OCI-LY1 (cell line): ENCODE data around the gene PIP4K2B.

ENCODE experiments used
- EZH2 ChIP-seq: fragments of 200-600 bp; sonication (generic), shearing (Covaris generic); IDR thresholded peaks from 2 replicates; pipeline ENCODE4 v1.8.0; 2017; ENCODE audit warnings: borderline replicate concordance, mixed run types, mild to moderate bottlenecking, antibody characterized with exemption, low read length, moderate library complexity, mixed read lengths
- TF ChIP-seq, protein P1 (sequence below): fragments of 200-600 bp; sonication (generic), shearing (Covaris generic); IDR thresholded peaks from 2 replicates; pipeline ENCODE4 v1.5.1; 2017; ENCODE audit warnings: mild to moderate bottlenecking, antibody characterized with exemption, low read length, moderate library complexity, mixed read lengths

DNA sequence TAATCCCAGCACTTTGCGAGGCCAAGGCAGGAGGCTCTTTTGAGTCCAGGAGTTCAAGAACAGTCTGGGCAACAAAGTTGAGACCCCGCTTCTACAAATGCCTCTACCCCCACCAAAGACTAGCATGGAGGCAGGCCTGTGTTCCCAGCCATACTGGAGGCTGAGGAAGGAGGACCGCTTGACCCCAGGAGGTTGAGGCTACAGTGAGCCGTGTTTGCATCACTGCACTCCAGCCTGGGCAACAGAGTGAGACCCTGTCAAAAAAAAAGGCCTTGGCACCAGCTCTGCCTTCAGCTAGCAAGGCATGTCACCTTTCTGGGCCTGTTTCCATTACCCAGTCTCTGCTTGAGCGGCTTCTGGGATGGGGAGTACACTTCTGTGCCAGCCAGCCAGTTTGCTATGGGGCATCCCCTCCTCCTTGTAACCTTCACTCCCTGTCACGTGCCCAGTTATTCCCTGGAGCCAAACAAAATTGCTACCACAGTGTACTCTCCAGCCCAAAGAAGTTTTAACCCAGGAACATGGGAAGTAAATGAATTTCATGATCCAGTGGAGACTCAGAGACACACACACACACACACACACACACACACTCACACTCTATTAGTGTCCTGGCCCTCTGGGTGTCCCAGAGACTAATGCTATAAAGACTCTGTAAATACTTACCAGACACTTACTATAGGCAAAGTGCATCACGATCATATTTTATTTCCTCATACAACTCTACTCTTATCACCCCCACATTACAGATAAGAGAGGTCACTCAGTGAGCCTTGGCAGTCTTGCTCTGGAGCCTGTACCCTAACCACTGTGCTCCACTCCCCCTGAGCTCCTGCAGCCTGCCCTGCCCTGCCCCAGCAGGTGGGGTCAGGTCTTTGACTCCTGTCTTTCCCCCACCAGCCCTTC lies 66.7 kb downstream of the PIP4K2B start:
- TF ChIP-seq EZH2: no peak
- TF ChIP-seq, protein P1, sequence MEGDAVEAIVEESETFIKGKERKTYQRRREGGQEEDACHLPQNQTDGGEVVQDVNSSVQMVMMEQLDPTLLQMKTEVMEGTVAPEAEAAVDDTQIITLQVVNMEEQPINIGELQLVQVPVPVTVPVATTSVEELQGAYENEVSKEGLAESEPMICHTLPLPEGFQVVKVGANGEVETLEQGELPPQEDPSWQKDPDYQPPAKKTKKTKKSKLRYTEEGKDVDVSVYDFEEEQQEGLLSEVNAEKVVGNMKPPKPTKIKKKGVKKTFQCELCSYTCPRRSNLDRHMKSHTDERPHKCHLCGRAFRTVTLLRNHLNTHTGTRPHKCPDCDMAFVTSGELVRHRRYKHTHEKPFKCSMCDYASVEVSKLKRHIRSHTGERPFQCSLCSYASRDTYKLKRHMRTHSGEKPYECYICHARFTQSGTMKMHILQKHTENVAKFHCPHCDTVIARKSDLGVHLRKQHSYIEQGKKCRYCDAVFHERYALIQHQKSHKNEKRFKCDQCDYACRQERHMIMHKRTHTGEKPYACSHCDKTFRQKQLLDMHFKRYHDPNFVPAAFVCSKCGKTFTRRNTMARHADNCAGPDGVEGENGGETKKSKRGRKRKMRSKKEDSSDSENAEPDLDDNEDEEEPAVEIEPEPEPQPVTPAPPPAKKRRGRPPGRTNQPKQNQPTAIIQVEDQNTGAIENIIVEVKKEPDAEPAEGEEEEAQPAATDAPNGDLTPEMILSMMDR: no peak
